Lung (tissue), 12 donors: Measurements from ENCODE around the gene PCP2. TPM values are rescaled to one million over a fixed set of nuclear protein-coding genes. Genes with fewer than 3 reads are reported as not detected.

Experiments used
- ATAC-seq: fragments of 200-7000 bp; cut with Tn5 transposase; one replicate; pipeline ENCODE4 v1.9.1; 2020; ENCODE audit warnings: moderate number of reproducible peaks; ENCODE audit not compliant: insufficient read depth, low FRiP score
- DNase-seq, 3 donors: peaks; one replicate each; pipeline ENCODE4 v3.0.0-alpha.2; 2013 to 2017
- H3K27ac ChIP-seq, 2 donors: one replicate each; pipeline ENCODE4 v1.5.1; 2013; ENCODE audit warnings: mild to moderate bottlenecking in 2 of 2, moderate library complexity in 2 of 2, control low read depth in 1 of 2, inconsistent platforms in 1 of 2, low read depth in 1 of 2, low read length in 1 of 2
- H3K27me3 ChIP-seq, 3 donors: one replicate each; pipeline ENCODE4 v1.5.1; 2013; ENCODE audit warnings: low read length in 2 of 3; ENCODE audit not compliant: control insufficient read depth in 3 of 3, insufficient read depth in 3 of 3
- H3K36me3 ChIP-seq, 4 donors: one replicate each; pipeline ENCODE4 v1.5.1; 2013; ENCODE audit warnings: low read length in 4 of 4, mild to moderate bottlenecking in 1 of 4, moderate library complexity in 1 of 4; ENCODE audit not compliant: control insufficient read depth in 4 of 4, insufficient read depth in 4 of 4
- H3K4me1 ChIP-seq, 5 donors: one replicate each; pipeline ENCODE4 v1.5.1; 2013; ENCODE audit warnings: low read length in 5 of 5, mild to moderate bottlenecking in 2 of 5, moderate library complexity in 1 of 5; ENCODE audit not compliant: control insufficient read depth in 5 of 5, insufficient read depth in 5 of 5
- H3K4me3 ChIP-seq: one replicate; pipeline ENCODE4 v1.5.1; 2013; ENCODE audit warnings: mild to moderate bottlenecking, control low read depth, moderate library complexity
- H3K9ac ChIP-seq, 2 donors: one replicate each; pipeline ENCODE4 v1.5.1; 2013; ENCODE audit warnings: low read length in 2 of 2, control low read depth in 1 of 2; ENCODE audit not compliant: insufficient read depth in 1 of 2
- H3K9me3 ChIP-seq, 4 donors: one replicate each; pipeline ENCODE4 v1.5.1; 2013; ENCODE audit warnings: low read length in 3 of 4, mild to moderate bottlenecking in 1 of 4, moderate library complexity in 1 of 4; ENCODE audit not compliant: control insufficient read depth in 4 of 4, insufficient read depth in 3 of 4
- WGBS, 2 donors: extraction: QIAGEN DNeasy Blood & Tissue Kit; methylation state at CpG; one replicate each; pipeline ENCODE4 v1.1.7; 2013; 5-methylcytosine and 5-hydroxymethylcytosine counted together
- polyA plus RNA-seq, 2 donors: library from polyadenylated mRNA; stranded (reverse); fragments of 200-250 nt; gene quantifications; one replicate each; pipeline ENCODE4 v1.2.1, GENCODE V29; 2013
- total RNA-seq, 2 donors: library from RNA; depleted of rRNA in 1 of 2; stranded (reverse); fragments of >200 nt in 1 of 2; gene quantifications; one replicate each; pipeline ENCODE4 v1.2.1, GENCODE V29; 2014 to 2021
- TF ChIP-seq, protein P1 (sequence below): IDR thresholded peaks from 2 replicates; pipeline ENCODE4 v1.5.1; 2012; ENCODE audit warnings: mild to moderate bottlenecking; ENCODE audit errors: control extremely low read depth, extremely low read depth
- donor health status: control.
- donor health status: control.
- donor health status: Bipolar disorder and iron deficiency.
- donor health status: healthy.
- donor health status: DM: yes; HTN: yes; CAD: no.

Gene PCP2
- total and polyA plus RNA-seq, 4 donors: 0.60 to 4.4 (median 1.9) TPM

DNA sequence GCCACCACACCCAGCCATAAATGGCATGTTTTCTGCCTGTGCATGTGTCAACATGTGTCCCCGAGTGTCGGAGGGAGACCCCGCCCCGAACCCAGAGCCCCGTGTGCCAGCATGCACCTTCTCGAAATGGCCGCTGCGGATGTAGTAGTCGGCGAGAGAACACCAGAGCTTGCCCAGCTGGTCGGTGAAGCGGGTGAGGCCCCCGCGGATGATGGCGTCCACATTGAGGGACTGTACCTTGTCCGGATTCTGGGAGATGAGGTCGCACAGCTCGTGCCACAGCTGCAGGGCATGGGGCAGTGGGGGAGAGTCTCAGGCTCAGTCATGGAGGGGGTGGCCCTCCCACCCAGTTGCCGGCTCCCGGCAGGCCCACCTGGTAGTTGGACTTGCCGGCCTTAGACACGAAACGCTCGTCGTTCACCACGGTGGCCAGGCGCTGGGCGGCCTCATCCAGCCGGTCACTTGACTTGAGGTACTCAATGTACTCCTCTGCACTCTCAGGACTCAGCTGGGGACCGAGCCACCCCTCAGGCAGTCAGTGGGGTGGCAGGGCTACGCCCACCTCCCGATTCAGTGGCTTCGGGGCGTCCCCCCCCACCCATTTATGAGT, 7.7 kb downstream of the PCP2 start:
- ATAC-seq (no peak), DNase-seq (no peak)
- Histone ChIP-seq H3K4me1 (peaks cover 7 to 18% (median 11%) of the 10 kb centered on the region in 5 donors), H3K36me3 (peaks cover 14 to 59% (median 25%) of the 10 kb centered on the region in 4 donors), H3K9ac (no peak overlapping the region), H3K27ac (no peak overlapping the region), H3K27me3 (no peaks in the 10 kb centered on the region), H3K9me3 (no peaks in the 10 kb centered on the region), H3K4me3 (no peak overlapping the region)
- 97 to 98% methylated on average over 31 to 34 of the region's 34 CpGs for WGBS, 2 donors
- TF ChIP-seq, protein P1, sequence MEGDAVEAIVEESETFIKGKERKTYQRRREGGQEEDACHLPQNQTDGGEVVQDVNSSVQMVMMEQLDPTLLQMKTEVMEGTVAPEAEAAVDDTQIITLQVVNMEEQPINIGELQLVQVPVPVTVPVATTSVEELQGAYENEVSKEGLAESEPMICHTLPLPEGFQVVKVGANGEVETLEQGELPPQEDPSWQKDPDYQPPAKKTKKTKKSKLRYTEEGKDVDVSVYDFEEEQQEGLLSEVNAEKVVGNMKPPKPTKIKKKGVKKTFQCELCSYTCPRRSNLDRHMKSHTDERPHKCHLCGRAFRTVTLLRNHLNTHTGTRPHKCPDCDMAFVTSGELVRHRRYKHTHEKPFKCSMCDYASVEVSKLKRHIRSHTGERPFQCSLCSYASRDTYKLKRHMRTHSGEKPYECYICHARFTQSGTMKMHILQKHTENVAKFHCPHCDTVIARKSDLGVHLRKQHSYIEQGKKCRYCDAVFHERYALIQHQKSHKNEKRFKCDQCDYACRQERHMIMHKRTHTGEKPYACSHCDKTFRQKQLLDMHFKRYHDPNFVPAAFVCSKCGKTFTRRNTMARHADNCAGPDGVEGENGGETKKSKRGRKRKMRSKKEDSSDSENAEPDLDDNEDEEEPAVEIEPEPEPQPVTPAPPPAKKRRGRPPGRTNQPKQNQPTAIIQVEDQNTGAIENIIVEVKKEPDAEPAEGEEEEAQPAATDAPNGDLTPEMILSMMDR: no peak

DNA sequence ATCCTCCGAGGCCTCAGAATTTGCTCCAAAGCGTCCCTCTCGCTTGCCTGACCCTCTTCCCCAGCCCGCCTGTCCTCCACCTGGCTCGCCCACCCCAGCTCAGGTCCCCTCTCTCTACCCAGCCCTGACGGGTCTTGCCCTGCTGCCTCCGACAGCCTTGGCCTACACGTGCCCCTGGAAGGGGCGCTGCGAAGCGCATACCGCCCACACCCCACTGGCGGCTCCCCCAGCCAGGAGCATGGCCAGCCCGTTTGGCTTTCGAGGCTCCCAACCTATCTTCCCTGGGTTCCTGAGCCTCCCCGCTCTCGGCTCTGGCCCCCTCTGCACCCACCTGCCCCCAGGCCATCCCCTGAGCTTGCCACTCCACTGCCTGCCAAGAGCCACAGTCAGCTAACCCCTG, 8.7 kb downstream of the PCP2 start:
- Histone ChIP-seq H3K4me1 (peaks cover 4 to 12% (median 7%) of the 10 kb centered on the region in 5 donors), H3K9ac (no peak overlapping the region), H3K36me3 (peaks cover 20 to 69% (median 25%) of the 10 kb centered on the region in 4 donors), H3K27ac (no peak overlapping the region), H3K27me3 (no peaks in the 10 kb centered on the region), H3K9me3 (no peaks in the 10 kb centered on the region), H3K4me3 (no peak overlapping the region)
- DNase-seq (no peak), ATAC-seq (no peak)
- TF ChIP-seq, protein P1: no peak
- WGBS, 2 donors: 93% methylated on average over 17 of the region's 17 CpGs

DNA sequence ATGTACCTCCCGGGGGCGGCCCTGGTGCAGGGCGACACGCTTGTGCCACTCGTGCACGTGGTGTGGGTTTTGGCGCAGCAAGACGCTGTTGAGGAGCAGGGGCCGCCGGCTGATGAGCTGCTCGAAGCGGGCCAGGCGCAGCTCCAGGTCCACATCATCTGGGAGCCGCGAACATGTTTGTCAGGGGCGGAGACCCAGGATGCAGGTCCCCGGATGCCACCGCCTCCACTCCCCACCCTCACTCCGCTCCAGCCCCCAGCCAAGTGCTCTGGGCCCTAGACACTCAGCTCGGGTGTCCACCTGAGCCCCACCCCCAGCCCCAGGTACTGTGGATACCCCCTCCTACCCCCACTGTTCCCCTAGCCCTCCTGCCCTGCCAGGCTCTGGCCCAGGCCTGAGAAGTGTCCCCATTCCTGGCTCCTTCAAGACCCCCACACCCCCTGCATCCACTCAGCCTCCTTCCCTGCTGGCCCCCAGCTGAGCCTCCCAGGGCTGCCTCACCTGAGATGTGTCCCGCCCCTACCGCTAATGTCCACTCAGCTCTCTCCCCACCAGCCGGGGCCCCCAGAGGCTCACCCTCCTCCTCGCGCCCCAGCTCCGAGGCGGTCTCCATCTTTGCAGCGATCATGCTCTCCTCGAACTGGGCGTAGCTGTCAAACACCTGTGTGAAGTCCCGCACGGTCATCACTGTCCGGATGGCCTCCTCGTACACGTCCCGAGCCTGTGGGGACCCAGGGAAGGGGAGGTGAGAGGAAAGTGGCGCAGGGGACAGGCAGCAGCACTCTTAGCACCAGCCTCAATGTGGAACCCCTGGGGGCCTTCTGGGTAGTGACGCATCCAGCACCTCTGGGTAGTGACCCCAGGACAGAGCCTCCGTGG, 9.6 kb downstream of the PCP2 start:
- peaks cover 20 to 77% (median 23%) of the 10 kb centered on the region in 4 donors for H3K36me3 ChIP-seq
- TF ChIP-seq, protein P1: no peak
- H3K9ac ChIP-seq: no peak overlapping the region
- no peak overlapping the region for H3K4me3 ChIP-seq
- H3K27ac ChIP-seq: no peak overlapping the region
- ATAC-seq (no peak), DNase-seq (no peak)
- peaks cover 4 to 11% (median 10%) of the 10 kb centered on the region in 5 donors for H3K4me1 ChIP-seq
- H3K27me3 ChIP-seq: no peaks in the 10 kb centered on the region
- H3K9me3 ChIP-seq: no peaks in the 10 kb centered on the region
- 94 to 96% methylated on average over 38 to 39 of the region's 39 CpGs for WGBS, 2 donors
